ENCODE measurements around the gene CD4. TPM values are rescaled to one million over a fixed set of nuclear protein-coding genes. Genes with fewer than 3 reads are reported as not detected.

The CD4 gene
- total RNA-seq, 3 donors from 2014 or later (not counting 1 experiment from before 2014, with no cell fraction given) = 8.5 to 10.1 (median 9.8) TPM

DNA sequence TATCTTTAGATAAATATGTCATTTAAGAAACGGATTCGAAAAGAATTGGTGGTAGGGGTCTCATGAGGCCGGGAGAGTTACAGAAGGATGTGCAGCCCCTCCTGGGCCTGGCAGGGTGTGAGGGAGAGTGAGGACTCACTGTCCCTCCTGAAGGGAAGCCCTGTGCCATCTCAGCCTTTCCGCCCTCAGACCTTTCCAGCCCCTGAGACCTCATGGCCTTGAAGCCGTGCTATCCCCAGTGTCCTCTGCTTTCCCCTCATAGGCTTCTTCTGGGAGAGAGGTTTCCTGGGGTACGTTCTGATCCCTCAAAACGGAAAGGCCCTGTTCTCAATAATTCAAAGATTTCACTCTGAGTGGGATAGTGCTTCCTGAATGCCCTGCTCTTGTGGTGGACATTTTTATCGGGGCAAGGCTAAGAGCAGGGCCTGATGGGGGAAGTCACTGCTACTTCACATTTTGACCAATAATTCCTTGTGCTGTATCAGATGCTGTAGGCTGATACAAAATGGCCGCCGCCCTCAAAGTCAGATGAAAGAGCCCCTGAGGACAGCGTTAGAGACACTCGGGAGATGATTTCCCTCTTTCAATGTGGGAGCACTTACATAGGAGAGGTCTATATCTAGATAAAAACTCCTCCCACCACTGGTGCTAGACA is 1.3 kb downstream of the CD4 start:
- DNase-seq (peak in 1 of 2 donors; percentile 67), ATAC-seq (no peak)
- Histone ChIP-seq H3K27me3 (ENCODE audit: control insufficient read depth, insufficient read depth, low read length) (no peaks in the 10 kb centered on the region), H3K27ac (ENCODE audit: low read length) (no peak overlapping the region), H3K9me3 (ENCODE audit: control insufficient read depth, insufficient read depth, low read length) (no peaks in the 10 kb centered on the region), H3K36me3 (ENCODE audit: control insufficient read depth, insufficient read depth, low read length) (no peaks in the 10 kb centered on the region), H3K4me3 (ENCODE audit: low read length) (peak overlapping the region; percentile 14), H3K4me1 (ENCODE audit: control insufficient read depth, insufficient read depth, low read length) (peaks cover 20% of the 10 kb centered on the region)
- Mint-ChIP-seq H3K27me3 (ENCODE audit: low read depth in 2 of 2) (peaks cover 35 to 45% of the 10 kb centered on the region in 2 donors), H3K4me3 (no peak overlapping the region), H3K9me3 (no peaks in the 10 kb centered on the region), H3K36me3 (no peaks in the 10 kb centered on the region), H3K4me1 (peaks cover 0 to 21% of the 10 kb centered on the region in 2 donors), H3K27ac (no peak overlapping the region)
- TF ChIP-seq, protein P1, sequence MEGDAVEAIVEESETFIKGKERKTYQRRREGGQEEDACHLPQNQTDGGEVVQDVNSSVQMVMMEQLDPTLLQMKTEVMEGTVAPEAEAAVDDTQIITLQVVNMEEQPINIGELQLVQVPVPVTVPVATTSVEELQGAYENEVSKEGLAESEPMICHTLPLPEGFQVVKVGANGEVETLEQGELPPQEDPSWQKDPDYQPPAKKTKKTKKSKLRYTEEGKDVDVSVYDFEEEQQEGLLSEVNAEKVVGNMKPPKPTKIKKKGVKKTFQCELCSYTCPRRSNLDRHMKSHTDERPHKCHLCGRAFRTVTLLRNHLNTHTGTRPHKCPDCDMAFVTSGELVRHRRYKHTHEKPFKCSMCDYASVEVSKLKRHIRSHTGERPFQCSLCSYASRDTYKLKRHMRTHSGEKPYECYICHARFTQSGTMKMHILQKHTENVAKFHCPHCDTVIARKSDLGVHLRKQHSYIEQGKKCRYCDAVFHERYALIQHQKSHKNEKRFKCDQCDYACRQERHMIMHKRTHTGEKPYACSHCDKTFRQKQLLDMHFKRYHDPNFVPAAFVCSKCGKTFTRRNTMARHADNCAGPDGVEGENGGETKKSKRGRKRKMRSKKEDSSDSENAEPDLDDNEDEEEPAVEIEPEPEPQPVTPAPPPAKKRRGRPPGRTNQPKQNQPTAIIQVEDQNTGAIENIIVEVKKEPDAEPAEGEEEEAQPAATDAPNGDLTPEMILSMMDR (IDR thresholded peaks at IDR 0.05) = no peak
- intact Hi-C loops (cut with micrococcal nuclease) = no loop called here
- 88% methylated on average over 12 of the region's 12 CpGs for WGBS (ENCODE audit: insufficient coverage)

DNA sequence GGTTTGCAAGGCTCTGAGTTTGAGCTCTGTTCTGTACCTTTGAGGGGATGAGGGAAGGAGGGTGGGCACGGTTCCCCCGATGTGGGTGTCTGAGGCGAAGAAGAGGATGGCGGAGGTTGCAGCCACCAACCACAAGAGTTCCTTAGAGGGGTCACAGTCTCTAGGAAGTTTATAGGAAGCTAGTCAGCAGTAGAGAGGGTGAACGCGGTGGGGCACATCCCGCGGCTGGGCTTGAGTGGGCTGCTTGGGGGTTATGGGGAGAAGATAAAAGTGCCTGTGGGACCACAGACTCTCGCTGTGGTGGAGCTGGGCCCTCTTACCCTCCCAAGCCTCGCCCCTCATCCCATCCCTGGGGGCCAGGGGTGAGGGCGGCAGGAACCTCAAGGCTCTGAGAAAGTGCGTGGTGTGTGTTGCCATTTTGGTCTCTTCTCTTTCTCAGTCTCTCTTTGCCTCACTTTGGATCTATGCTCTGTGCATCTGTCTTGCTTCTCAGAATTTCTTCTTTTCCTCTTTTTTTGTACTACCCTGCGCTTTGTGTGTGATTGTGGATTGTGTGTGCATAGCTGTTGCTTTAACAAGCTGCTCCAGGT is 2.7 kb downstream of the CD4 start:
- DNase-seq (peak in 1 of 2 donors; percentile 41), ATAC-seq (peak in 1 of 3 donors; percentile 30)
- Mint-ChIP-seq H3K9me3 (no peaks in the 10 kb centered on the region), H3K4me3 (peak overlapping the region; percentile 28), H3K27ac (no peak overlapping the region), H3K27me3 (ENCODE audit: low read depth in 2 of 2) (peaks cover 40 to 59% of the 10 kb centered on the region in 2 donors), H3K4me1 (peaks cover 0 to 21% of the 10 kb centered on the region in 2 donors), H3K36me3 (no peaks in the 10 kb centered on the region)
- Histone ChIP-seq H3K36me3 (ENCODE audit: control insufficient read depth, insufficient read depth, low read length) (no peaks in the 10 kb centered on the region), H3K4me1 (ENCODE audit: control insufficient read depth, insufficient read depth, low read length) (peaks cover 20% of the 10 kb centered on the region), H3K4me3 (ENCODE audit: low read length) (no peak overlapping the region), H3K27me3 (ENCODE audit: control insufficient read depth, insufficient read depth, low read length) (peaks cover 3% of the 10 kb centered on the region), H3K9me3 (ENCODE audit: control insufficient read depth, insufficient read depth, low read length) (no peaks in the 10 kb centered on the region), H3K27ac (ENCODE audit: low read length) (no peak overlapping the region)
- intact Hi-C loops (cut with micrococcal nuclease) = no loop called here
- 11% methylated on average over 10 of the region's 13 CpGs for WGBS (ENCODE audit: insufficient coverage)
- TF ChIP-seq, protein P1 (IDR thresholded peaks at IDR 0.05) = no peak

DNA sequence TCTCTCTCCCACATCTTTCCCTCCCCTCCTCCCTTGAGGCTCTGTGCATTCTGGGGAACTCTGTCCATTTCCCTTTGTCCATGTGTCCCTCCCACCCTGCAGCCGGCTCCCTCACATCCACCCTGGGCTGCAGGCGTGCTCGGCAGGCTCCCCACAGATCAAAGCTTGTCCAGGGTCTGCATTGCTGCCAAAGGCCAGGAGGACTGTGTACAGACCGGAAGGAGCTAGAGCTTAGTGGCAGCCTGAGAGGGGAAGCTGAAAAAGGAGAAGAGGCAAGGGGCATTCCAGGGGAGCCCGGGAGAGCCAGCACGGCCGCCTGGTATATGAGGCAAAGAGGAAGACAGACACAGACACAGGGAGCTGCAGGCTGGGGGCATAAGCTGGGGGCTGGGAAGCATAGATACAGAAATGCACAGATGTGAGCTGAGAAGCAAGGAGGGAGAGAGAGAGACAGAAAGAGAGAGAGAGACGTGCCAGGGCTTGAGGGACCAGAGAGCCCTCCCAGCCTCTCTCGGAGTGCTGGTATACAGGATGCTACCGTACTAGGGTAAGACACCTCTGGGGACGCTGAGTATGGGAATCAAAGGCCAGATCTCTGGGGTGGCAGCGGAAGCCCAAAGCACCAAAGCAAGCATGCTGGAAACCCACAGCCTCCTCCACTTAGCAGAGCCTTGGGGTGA is 3.3 kb downstream of the CD4 start:
- Histone ChIP-seq H3K36me3 (ENCODE audit: control insufficient read depth, insufficient read depth, low read length) (no peaks in the 10 kb centered on the region), H3K4me3 (ENCODE audit: low read length) (no peak overlapping the region), H3K27ac (ENCODE audit: low read length) (no peak overlapping the region), H3K9me3 (ENCODE audit: control insufficient read depth, insufficient read depth, low read length) (no peaks in the 10 kb centered on the region), H3K4me1 (ENCODE audit: control insufficient read depth, insufficient read depth, low read length) (peaks cover 20% of the 10 kb centered on the region), H3K27me3 (ENCODE audit: control insufficient read depth, insufficient read depth, low read length) (peaks cover 3% of the 10 kb centered on the region)
- 18% methylated on average over 12 of the region's 12 CpGs for WGBS (ENCODE audit: insufficient coverage)
- peaks cover 0 to 21% of the 10 kb centered on the region in 2 donors for H3K4me1 Mint-ChIP-seq
- TF ChIP-seq, protein P1 (IDR thresholded peaks at IDR 0.05) = no peak
- no peaks in the 10 kb centered on the region for H3K36me3 Mint-ChIP-seq
- DNase-seq (peak in 1 of 2 donors; percentile 73), ATAC-seq (peak in 2 of 3 donors; percentile 59 to 68)
- intact Hi-C loops (cut with micrococcal nuclease) = no loop called here
- peaks cover 40 to 61% of the 10 kb centered on the region in 2 donors for H3K27me3 Mint-ChIP-seq (ENCODE audit: low read depth in 2 of 2)
- no peak overlapping the region for H3K27ac Mint-ChIP-seq
- H3K9me3 Mint-ChIP-seq = no peaks in the 10 kb centered on the region
- H3K4me3 Mint-ChIP-seq = peak overlapping the region; percentile 22

Measured in natural killer cell (primary cell).